Hematopoietic multipotent progenitor cell treated with erythropoietin and hydrocortisone succinate and interleukin-3 and kit ligand, for 15 days (in vitro differentiated cells): ENCODE measurements around the gene NDUFB3.

Source experiments
- DNase-seq: peaks from one replicate; pipeline ENCODE4 v3.0.0-alpha.2; 2015; ENCODE audit warnings: low spot score

Gene NDUFB3

DNA sequence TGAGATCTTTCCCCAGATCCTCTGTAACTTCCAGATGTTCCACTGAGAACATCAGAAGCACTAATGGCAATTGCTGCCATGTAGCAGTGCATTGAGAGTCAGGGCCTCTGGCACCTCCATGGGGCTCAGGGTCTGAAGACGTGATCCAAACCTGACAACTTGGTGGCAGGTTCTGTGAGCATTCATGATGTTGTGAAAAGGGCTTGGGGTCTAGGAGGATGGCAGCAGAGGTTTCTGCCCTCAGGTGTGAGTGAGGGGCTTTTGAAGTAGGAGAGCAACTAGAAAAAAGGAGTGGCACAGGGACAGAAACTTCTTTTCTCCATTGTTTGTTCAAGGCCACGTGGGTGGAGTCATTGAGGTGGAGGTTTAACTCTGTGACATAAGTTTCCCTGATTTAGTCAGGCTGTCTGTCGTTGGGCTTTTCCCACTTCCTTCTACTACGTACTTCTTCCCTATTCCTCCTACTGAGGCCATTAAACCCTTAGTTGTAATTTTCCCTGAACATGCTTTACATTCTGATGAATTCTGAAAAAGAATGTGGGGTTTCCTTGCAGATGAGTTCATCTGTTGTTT lies 57.2 kb downstream of the NDUFB3 start:
- DNase-seq: no peak

DNA sequence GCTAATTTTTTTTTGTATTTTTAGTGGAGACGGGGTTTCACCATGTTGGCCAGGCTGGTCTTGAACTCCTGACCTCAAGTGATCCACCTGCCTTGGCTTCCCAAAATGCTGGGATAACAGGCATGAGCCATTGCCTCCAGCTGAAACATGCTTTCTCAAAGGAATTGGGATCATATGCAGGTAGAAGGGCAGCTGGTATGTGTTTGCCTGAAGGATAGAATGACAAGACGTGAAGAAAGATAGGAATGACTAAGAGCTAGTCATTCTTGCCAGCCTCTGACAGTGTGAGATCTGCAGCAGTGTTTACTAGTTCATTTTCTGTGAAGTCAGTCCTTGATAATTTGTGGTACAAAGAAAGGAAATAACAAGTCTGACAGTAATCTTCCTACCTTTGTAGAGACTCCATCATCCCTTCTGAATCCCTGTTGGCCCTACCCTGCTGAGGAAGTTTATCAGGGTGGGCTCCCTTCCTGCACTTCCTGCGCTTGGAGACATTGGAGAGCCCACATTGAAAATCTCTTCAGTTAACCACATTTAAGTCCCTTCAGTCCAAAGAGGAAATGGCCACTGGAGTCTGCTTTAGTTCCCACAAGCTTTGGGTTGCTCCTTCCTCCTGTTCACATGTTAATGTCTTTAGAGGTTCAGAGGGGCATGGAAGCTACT lies 58.9 kb downstream of the NDUFB3 start:
- DNase-seq: peak; percentile 76

DNA sequence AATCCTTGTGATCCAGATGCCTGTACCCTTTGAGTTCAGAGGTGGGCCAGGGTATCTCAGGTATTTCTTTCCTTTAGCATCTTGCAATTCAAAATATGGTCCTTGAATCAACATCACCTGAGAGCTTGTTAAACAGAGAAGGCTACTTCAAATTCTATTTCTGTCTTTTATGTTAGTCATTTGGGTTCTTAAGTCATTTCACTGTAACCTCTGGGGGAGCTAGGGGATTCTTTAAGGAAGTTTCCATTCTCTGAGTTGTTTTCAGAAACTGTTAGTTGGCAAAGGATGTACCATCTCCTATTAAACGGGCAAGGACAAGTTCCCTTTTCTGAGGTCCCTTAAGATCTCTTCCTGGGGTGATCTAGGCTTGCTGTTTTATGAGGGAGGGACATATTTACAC lies 60.7 kb downstream of the NDUFB3 start:
- DNase-seq: no peak
